ENCODE measurements around the gene UFM1.

The UFM1 gene

GRCh38 chr13:38399535-38399934 lies 49.9 kb downstream of the UFM1 start:
- TF ChIP-seq, protein P1, sequence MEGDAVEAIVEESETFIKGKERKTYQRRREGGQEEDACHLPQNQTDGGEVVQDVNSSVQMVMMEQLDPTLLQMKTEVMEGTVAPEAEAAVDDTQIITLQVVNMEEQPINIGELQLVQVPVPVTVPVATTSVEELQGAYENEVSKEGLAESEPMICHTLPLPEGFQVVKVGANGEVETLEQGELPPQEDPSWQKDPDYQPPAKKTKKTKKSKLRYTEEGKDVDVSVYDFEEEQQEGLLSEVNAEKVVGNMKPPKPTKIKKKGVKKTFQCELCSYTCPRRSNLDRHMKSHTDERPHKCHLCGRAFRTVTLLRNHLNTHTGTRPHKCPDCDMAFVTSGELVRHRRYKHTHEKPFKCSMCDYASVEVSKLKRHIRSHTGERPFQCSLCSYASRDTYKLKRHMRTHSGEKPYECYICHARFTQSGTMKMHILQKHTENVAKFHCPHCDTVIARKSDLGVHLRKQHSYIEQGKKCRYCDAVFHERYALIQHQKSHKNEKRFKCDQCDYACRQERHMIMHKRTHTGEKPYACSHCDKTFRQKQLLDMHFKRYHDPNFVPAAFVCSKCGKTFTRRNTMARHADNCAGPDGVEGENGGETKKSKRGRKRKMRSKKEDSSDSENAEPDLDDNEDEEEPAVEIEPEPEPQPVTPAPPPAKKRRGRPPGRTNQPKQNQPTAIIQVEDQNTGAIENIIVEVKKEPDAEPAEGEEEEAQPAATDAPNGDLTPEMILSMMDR (IDR thresholded peaks at IDR 0.05; ENCODE audit: extremely low read depth, missing control alignments): no peak
- DNase-seq (ENCODE audit: low spot score): no peak

DNA sequence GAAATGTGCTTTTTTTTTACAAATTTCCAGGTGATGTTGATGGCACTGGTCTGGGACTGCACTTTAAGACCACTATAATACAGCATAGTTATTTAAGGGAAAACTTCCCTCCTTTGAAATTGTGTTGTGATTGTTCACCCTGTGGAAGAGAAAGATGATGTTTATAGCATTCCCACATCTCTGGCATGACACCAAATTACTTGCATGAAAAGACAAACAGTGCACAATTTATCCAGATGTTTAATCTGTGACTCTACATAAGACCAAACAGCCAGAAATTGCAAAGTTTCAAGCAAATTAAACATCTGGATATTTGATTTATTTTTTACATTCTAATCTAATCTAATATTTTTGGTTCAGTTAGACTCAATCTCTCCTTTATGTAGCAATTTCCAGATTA lies 51.6 kb downstream of the UFM1 start:
- no peak for DNase-seq (ENCODE audit: low spot score)
- TF ChIP-seq, protein P1 (IDR thresholded peaks at IDR 0.05; ENCODE audit: extremely low read depth, missing control alignments): no peak

DNA sequence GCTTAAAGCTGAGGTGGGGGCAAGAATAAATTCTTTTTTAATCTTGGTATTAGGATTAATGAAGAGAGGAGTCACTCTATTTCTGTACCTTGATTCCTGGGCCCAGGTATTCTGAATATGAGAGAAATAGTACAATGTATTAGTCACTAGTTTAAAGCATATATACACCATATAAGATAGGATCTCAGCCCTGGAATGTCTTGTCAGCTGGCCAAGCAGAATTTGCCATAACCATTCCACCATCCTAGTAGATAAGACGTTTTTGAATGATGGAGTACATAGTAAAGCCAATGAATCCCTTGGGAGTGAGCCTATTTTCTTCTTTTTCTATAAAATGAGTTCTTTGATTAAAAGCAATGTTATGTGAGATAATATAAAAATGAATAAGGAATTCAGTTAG lies 55.6 kb downstream of the UFM1 start:
- TF ChIP-seq, protein P1 (IDR thresholded peaks at IDR 0.05; ENCODE audit: extremely low read depth, missing control alignments): no peak
- no peak for DNase-seq (ENCODE audit: low spot score)

- TF ChIP-seq, protein P1 (IDR thresholded peaks at IDR 0.05; ENCODE audit: extremely low read depth, missing control alignments): no peak
- no peak for DNase-seq (ENCODE audit: low spot score)
These were observed 60.1 kb downstream of the UFM1 start for GRCh38 chr13:38409771-38410170.

DNA sequence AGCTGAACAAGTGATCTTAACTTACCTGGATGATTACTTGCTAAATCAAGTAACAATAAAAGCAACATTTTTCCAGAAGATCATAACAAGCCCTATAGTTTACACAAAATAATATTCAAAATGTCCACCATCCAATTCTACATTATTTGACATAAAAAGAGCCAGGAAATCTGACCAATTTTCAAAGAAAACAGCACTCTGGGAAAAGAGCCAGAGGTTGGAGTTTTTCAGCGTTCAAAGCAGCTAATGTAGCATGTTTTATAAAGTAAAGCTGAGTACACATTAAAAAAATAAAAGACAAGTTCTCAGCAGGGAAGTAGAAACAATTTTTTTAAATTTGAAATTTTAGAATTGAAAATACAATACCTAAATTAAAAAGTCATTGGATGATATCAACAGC lies 62.6 kb downstream of the UFM1 start:
- no peak for DNase-seq (ENCODE audit: low spot score)
- TF ChIP-seq, protein P1 (IDR thresholded peaks at IDR 0.05; ENCODE audit: extremely low read depth, missing control alignments): no peak
